HG03139 (cell line): Measurements from ENCODE around the gene ACE.

Experiments
- ATAC-seq: cut with Tn5 transposase; IDR thresholded peaks from one replicate; pipeline ENCODE4 v1.9.1; 2021; ENCODE audit not compliant: unreplicated experiment

ACE gene

GRCh38 chr17:63476854-63477479, at the start of gene ACE:
Gene ACE, plus strand, starts transcription at chr17:63477061. Its CDS starts 34 bp downstream, at chr17:63477095.
- ATAC-seq, result no peak

DNA sequence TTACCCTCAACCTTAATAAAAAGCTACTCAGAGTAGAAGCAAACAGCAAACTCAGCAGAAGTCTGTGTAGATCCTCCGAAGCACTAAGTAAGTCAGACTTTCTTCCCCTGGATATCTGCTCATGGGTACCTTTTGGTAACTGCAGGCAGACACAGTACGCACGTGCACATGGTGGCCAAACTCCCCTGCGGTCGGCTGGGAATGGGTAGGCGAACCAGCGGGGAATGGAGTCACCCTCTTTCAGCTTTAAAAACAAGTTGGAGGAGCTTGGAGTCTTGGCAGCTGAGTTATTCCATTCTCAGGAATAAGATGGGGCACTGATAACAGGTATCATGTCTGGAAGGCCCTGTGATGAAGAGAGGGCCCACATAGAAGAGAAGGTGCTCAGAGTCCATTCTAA, 47.1 kb upstream of the ACE start:
- no peak for ATAC-seq

GRCh38 chr17:63430223-63430622, 46.6 kb upstream of the ACE start:
- ATAC-seq, result no peak

- ATAC-seq, result no peak
These were observed 45.3 kb upstream of the ACE start for GRCh38 chr17:63431618-63431938.

- ATAC-seq, result no peak
These were observed 44.7 kb upstream of the ACE start for GRCh38 chr17:63431939-63432804.

GRCh38 chr17:63433746-63434591, 42.9 kb upstream of the ACE start:
- no peak for ATAC-seq

- ATAC-seq, result no peak
These were observed 41.8 kb upstream of the ACE start for GRCh38 chr17:63434951-63435571.

DNA sequence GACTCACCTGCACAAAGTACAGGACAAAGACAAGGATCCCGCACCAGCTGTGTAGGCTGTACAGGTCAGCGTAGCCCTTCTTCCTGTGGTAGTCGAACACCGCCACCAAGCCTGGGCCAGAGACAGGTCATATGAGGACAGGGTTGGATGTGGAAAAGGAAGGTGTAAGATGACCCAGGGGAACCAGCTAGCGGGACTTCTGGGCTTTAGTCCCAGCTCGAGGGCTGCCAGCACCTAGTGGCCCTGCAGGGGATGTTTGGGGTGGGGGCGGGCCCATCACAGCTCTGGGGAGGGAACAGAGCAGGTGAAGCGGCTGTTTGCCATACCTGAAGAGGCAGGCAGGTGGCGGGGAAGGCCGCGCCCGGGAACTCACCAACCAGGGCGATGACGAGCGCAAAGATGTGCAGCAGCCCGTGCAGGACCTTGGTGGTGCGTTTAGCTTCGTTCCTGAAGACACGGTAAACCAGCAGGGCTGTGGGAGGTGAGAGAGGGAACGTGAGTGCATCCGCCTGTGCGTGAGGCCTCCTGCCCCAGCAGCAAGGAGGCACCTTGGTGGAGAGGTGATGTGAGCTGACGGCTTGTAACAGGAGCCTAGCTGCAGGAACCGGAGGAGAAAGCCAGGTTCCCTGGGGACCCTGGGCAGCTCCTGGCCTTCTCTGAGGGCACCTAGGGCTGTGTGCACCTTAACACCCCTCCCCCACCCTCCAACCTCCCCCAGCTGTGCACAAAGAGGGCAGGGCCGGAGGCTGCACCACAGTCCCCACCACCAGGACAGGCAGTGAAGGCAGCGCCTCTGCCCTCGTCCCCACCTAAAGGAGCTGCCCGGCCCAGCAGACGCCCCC, 41.0 kb upstream of the ACE start:
- no peak for ATAC-seq

DNA sequence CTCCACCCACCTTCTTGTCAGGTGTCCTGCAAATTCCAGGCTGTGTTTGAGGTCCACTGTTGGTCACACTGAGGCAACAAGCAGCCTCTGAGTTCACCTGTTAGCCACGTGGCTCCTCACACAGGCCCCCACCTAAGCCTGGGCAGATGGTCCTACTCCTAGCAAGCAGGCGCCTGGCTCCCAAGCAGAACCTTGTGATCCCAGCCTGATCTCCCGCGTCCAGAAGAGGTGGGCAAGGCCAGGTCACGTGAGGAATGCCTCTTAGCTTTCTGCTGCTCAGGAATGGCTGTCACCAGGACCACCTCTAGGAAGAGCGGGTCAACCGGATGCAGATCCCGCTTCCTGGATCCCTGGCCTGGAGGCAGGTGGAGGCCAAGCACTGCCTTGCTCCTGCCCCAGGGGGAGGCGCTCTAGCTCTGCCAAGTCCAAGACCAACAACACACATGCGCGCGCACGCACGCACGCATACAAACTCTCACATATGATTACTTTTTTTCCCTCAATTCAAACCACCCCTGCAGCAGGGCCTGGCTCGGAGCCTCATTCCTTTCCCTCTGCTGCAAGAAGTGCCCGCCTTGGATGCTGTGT, 40.2 kb upstream of the ACE start:
- no peak for ATAC-seq

- no peak for ATAC-seq
These were observed 39.4 kb upstream of the ACE start for GRCh38 chr17:63437287-63438091.

DNA sequence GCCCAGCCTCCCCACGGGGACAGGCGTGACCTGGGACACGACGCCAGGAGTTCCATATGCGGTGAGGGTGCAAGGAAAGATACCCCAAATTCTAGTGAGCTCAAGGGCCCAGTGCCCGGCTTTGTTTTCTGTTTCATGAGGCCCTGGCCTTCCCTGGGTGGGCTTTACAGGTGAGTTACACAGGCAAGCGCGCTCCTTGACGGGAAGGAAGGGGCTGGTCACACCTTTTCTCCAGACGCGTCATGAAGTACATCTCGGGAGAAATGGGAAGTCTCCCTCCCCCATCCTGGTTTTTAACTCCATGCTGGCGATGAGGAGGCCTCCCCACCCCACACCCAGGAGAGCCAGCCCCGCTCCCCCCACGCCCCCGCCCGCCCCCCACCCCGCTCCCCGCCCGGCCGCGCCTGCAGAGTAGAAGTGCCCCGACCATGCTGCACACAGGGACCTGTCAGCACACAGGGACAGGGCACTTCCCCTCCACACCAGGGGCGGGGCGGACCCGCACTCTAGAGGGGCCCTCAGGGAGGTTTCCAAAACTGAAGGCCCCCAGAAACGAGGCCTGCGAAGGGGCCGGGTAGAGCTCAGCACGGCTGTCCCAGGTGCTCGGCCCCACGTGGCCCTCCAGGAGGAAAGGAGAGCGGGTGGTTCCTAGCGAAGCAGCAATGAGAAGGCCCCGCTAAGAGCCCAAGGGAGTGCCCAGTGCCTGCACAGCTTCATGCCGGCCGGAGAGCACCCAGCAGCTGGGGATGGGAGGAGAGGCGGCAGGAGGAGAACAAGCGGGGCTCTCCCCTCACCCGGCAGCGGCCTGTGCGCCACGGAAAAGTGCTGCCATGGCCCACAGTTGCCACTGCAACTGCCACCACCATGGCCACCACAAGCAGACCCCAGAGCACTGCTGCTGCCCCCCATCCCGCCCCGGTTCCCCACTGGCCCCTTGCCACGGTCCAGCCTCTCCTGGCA, 38.5 kb upstream of the ACE start:
- no peak for ATAC-seq

DNA sequence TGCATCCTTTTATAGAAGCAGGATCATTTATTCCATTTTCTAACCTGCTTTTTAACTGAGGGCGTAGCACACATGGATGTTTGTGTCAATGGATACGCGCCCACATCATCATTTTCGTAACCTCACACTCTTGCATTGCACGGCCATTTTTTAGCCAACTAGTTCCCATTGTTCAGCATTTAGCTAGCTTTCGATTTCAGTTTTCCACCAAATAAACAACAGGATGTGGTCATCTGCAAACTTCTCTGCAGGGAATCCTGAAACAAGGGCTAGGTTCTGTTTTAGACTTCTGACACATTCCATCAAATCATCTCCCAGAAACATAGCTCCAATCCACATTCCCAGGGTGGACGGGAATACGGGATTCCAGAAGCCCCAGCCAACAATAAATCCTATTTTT, 37.2 kb upstream of the ACE start:
- no peak for ATAC-seq

- ATAC-seq, result no peak
These were observed 36.6 kb upstream of the ACE start for GRCh38 chr17:63440127-63440769.

DNA sequence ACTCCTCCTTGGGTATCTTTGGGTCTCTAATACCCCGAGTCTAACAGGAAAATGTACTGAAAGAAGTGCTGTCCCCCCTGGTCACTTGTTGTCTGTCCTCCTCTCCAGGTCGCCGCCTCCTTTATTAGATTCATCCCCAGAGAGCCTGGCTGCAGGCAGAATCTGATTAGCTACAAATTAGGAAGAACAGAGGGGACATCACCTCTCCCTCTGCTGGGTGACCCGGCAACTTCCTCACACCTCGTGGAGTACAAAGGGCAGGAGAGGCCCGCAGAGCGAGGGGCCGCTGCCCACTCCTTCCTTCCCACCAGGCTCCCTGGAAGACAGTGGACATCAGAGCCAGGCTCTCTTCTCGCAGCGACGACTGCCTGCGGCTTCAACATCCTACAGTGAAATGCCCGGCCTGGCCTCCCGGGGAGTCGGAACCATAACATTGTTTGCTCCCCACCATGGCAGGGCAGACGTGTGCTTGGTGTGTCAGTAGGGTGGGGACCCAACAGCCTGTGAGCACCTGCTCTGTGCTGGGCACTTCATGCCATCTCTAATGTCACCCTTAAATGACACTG, 36.0 kb upstream of the ACE start:
- ATAC-seq, result no peak

DNA sequence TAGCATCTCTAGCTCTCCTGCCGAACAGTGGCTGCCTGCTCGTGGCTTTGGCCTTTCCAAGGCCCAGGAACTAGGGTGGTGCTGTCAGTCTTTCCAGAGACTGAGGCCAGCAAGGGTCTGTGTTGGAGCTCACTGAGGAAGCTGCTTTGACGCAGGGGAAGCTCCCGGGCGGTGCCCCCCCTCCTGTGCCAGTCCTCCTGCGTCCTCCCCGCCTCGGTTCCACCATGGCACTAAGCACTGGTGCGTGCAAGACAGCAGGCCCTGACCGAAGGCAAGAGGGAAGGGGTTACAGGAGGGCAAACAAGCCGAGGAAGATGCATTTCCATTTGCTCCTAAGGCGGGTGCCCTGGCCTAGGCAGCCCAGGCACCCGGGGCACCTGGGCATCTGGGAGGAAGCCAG, 35.2 kb upstream of the ACE start:
- ATAC-seq, result no peak

DNA sequence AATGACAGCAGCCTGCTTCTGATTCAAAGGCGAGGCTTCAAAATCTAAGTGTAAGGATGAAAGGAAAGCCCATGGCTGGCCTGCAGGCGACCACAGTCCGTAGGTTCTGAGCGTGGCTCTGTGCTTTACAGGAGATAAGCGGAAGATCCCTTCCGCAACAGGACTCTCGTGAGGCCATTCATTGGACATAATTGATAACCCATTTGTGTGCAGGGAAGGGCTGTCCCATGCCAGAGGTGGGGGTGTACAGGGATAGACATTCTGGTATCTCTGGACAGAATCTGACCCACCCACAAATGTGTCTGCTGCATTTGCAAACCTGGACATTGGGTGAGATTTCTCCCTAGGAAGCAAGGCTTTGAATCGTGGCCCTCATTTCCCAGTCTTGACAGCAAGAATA, 34.8 kb upstream of the ACE start:
- ATAC-seq, result no peak

- no peak for ATAC-seq
These were observed 34.3 kb upstream of the ACE start for GRCh38 chr17:63442549-63443035.
